Muscle layer of colon (tissue), 2 donors: Measurements from ENCODE around the gene TBC1D4.

Source experiments
- H3K27ac ChIP-seq: one replicate; pipeline ENCODE4 v1.7.0; 2013; ENCODE audit warnings: low read depth, mild to moderate bottlenecking, low read length, moderate library complexity
- H3K27me3 ChIP-seq, 2 donors: one replicate each; pipeline ENCODE4 v1.7.0; 2013; ENCODE audit warnings: low read length in 2 of 2, mild to moderate bottlenecking in 2 of 2; ENCODE audit not compliant: insufficient read depth in 2 of 2, control insufficient read depth in 1 of 2
- H3K36me3 ChIP-seq: one replicate; pipeline ENCODE4 v1.7.0; 2013; ENCODE audit warnings: mild to moderate bottlenecking, low read length; ENCODE audit not compliant: insufficient read depth
- H3K4me1 ChIP-seq: one replicate; pipeline ENCODE4 v1.7.0; 2013; ENCODE audit warnings: mild to moderate bottlenecking, low read length; ENCODE audit not compliant: insufficient read depth
- H3K4me3 ChIP-seq, 2 donors: one replicate each; pipeline ENCODE4 v1.7.0; 2013; ENCODE audit warnings: low read length in 2 of 2, low read depth in 1 of 2, mild to moderate bottlenecking in 1 of 2, moderate library complexity in 1 of 2
- H3K9ac ChIP-seq: one replicate; pipeline ENCODE4 v1.7.0; 2013; ENCODE audit warnings: low read length
- H3K9me3 ChIP-seq: one replicate; pipeline ENCODE4 v1.7.0; 2013; ENCODE audit warnings: mild to moderate bottlenecking, low read length
- donor health status: abdominal sarcoma.
- donor health status: Adenocarcinoma of cecum.

The TBC1D4 gene

DNA sequence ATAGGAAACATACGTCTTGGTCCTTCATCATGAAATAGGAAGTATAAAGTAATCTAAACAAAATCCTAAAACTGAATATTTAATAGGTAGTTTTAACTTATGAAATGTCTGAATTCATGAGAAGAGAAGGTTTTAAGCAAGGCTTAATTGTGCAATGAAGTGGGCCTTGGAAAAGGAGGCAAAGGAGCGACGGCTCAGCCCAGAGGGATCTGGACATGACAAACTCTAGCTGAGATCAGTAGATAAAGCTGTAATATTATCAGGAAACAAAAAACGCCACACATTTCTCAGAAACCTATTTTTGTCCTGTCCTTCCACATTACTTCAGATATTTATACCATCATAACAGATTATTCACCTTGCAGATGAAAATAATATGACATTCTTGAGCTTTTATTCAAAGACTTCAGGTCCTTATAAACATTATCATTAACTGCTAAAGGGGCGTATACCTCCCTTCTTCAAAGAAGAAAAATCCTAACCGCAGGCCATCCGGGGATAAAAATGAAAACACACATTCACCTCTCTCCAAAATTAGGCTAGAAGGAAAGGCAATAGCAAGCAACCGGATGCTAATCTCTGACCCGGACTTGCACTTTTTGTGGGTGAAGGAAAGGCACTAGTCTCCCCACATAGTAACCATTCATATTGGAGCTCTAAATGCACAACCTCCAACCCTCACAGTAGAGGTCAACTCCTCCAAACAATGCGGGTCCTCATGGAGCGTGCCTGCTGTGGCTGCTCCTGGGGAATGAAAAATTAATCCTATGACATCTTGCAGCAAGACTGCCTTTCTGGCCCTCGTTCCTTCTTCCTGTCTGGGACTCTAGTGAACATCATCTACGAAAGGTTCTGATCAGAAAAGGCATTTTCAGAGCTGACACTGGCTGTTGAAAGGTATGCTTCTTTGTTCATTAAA is 108.8 kb downstream of the TBC1D4 start:
- H3K36me3 ChIP-seq = no peaks in the 10 kb centered on the region
- no peaks in the 10 kb centered on the region for H3K9me3 ChIP-seq
- H3K9ac ChIP-seq = no peak overlapping the region
- no peak overlapping the region for H3K27ac ChIP-seq
- H3K27me3 ChIP-seq = no peaks in the 10 kb centered on the region
- peaks cover 4% of the 10 kb centered on the region for H3K4me1 ChIP-seq
- H3K4me3 ChIP-seq = no peak overlapping the region

DNA sequence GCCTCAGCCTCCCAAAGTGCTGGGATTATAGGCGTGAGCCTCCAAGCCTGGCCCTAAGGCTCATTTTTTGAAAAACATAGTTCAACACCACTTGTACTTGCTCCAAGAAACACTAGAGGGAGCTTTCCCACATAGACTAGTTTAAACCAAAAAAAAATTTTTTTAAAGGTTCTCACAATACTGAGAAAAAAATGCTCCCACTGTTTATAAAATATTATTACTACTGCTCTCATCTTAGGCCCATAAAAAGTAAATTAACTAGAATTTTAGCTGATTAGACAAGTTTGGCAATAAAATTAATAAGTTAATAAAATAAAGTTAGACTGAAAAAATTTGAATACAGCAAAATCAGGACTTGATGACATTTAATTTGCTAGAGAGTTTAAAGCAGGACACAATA is 109.5 kb downstream of the TBC1D4 start:
- no peaks in the 10 kb centered on the region for H3K36me3 ChIP-seq
- no peaks in the 10 kb centered on the region for H3K27me3 ChIP-seq
- no peaks in the 10 kb centered on the region for H3K9me3 ChIP-seq
- no peak overlapping the region for H3K27ac ChIP-seq
- H3K9ac ChIP-seq = no peak overlapping the region
- H3K4me3 ChIP-seq = no peak overlapping the region
- H3K4me1 ChIP-seq = peaks cover 10% of the 10 kb centered on the region

DNA sequence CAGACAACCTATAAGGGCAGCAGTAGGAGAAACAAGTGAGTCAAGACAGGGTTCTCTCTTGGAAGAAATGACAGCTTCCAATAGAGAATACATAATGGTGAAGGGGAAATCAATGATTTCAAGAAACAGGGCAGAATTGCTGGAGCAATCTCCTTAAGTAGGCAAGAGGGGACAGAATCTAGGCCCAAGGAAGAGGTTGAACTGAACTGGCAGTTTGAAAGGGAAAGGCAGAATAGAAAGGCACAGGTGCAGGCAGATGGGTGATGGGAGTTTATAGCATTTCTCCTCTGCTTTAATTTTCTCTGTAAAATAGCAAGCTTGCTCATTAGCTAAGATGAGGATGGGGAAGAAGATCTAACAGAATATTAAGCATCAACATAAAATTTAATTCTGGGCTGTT is 110.8 kb downstream of the TBC1D4 start:
- Histone ChIP-seq H3K36me3 (no peaks in the 10 kb centered on the region), H3K9me3 (no peaks in the 10 kb centered on the region), H3K4me3 (no peak overlapping the region), H3K27me3 (no peaks in the 10 kb centered on the region), H3K9ac (no peak overlapping the region), H3K4me1 (peaks cover 10% of the 10 kb centered on the region), H3K27ac (no peak overlapping the region)

DNA sequence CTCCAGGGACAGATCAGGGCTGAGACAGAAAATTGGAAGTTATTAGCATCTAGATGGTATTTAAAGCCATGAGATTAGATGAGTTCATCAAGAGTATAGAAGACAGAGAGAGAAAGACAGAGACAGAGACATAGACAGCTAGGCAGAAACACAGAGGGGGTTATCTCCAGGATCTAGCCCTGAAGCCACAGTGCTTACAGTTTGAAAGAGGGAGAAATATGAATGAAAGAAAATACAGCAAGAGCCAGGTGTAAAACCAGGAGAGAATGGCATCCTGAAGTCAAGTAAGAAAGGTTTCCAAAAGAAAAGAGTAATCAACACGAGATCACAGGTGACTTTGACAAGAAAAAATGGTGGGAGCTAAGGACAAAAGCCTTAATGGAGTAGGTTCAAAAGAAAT is 111.2 kb downstream of the TBC1D4 start:
- Histone ChIP-seq H3K4me3 (no peak overlapping the region), H3K9ac (no peak overlapping the region), H3K9me3 (no peaks in the 10 kb centered on the region), H3K27me3 (no peaks in the 10 kb centered on the region), H3K27ac (no peak overlapping the region), H3K36me3 (no peaks in the 10 kb centered on the region), H3K4me1 (peaks cover 10% of the 10 kb centered on the region)

DNA sequence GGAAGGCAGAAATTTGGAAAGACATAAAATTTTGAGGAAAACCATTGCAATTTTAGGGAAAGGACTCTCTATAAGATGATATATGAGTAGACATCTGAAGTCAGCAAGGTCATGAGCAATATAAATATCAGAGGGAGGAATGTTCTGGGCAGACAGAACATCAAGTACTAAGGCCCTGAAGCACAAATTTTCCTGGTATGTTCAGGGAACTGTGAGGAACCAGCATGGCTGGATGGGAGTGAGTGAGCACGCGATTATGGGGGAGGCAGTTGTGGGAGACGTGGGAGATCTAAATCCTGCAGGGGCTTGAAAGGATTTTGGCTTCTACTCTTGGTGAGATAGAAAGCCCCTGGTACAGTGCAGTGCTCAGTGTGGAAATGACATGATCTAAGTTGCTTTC is 112.0 kb downstream of the TBC1D4 start:
- Histone ChIP-seq H3K27ac (no peak overlapping the region), H3K9me3 (no peaks in the 10 kb centered on the region), H3K36me3 (no peaks in the 10 kb centered on the region), H3K9ac (no peak overlapping the region), H3K27me3 (no peaks in the 10 kb centered on the region), H3K4me1 (peaks cover 10% of the 10 kb centered on the region), H3K4me3 (no peak overlapping the region)

GRCh38 chr13:75368167-75368566 is 113.8 kb downstream of the TBC1D4 start:
- Histone ChIP-seq H3K4me3 (no peak overlapping the region), H3K9ac (no peak overlapping the region), H3K36me3 (no peaks in the 10 kb centered on the region), H3K9me3 (no peaks in the 10 kb centered on the region), H3K4me1 (peaks cover 10% of the 10 kb centered on the region), H3K27me3 (no peaks in the 10 kb centered on the region), H3K27ac (no peak overlapping the region)

DNA sequence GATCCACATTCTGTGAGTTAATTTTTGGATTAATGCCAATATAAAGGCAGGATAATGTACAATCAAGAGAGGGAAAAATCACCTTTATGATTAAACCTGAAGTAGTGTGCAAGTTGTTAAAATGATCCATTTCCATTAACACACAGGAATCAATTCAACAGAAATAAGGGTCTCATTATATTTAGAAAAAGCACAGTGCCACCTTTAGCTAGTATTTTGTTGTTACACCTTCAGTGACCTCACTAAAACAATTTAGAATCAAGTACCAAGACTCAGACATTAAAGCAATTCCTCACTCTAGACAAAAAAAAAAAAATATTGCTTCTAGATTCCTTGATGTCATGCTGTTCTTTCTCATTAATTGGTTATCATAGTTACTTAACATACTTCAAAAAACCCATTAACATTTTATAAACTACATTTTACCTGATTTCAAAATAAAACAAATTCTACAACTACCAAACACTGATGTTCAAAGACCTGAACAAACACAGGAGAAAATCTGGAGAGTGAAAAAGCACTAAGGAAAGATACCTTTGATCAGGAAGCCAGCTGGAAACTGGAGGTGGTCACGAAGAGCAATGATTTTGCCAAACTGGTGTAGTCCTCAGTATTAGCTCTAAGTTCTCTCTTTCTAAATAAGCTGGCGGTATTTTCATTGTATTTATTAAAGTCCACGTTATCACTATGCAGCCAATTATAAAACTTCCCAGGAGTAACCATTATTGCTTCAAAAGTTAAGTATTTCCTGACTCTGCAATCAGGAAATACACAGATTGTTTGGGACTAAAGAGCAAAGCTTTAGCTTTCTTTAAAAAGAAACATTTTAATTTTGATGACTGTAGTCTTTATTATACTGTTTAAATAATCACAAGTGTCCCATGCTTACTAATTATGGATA is 115.3 kb downstream of the TBC1D4 start:
- H3K4me3 ChIP-seq = no peak overlapping the region

GRCh38 chr13:75365724-75366173 is 116.2 kb downstream of the TBC1D4 start:
- no peak overlapping the region for H3K9ac ChIP-seq
- no peaks in the 10 kb centered on the region for H3K27me3 ChIP-seq
- H3K27ac ChIP-seq = no peak overlapping the region

More for the DNA sequence above, 115.3 kb downstream of the TBC1D4 start:
- Histone ChIP-seq H3K27me3 (no peaks in the 10 kb centered on the region), H3K4me1 (peaks cover 10% of the 10 kb centered on the region), H3K36me3 (no peaks in the 10 kb centered on the region), H3K9me3 (no peaks in the 10 kb centered on the region), H3K9ac (no peak overlapping the region), H3K27ac (no peak overlapping the region)

DNA sequence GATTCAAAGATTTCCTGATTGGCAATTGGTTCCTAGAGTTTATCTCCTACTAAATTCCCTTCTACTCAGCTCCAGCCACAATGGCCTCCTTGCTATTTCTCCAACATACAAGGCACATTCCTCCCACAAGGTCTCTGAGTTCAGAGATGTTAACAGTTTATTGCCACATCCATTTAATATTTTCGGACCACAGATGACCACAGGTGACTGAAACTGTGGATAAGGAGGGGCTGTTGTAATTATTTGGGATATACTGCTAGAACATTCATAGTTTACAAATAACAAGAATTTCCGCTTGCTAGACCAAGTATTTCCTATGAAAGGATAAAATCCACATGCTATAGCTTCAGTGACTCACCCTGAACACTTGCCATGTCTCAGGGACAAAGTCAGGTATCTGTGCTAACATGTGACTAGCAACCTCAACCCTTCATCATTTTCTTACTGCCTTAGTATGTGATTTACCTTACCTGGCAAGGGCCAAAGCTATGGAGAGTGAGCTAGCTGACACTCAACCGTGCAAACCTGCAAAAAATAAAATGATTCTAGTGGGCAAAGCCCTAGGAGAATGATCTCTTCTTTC is 117.7 kb downstream of the TBC1D4 start:
- Histone ChIP-seq H3K9me3 (no peaks in the 10 kb centered on the region), H3K27me3 (no peaks in the 10 kb centered on the region), H3K4me1 (peaks cover 10% of the 10 kb centered on the region), H3K4me3 (no peak overlapping the region), H3K27ac (no peak overlapping the region), H3K9ac (no peak overlapping the region), H3K36me3 (no peaks in the 10 kb centered on the region)

More at GRCh38 chr13:75365724-75366173, 116.2 kb downstream of the TBC1D4 start:
- Histone ChIP-seq H3K36me3 (no peaks in the 10 kb centered on the region), H3K9me3 (no peaks in the 10 kb centered on the region), H3K4me1 (peaks cover 10% of the 10 kb centered on the region), H3K4me3 (no peak overlapping the region)

- Histone ChIP-seq H3K4me1 (peaks cover 8% of the 10 kb centered on the region), H3K27ac (no peak overlapping the region), H3K9me3 (no peaks in the 10 kb centered on the region), H3K36me3 (no peaks in the 10 kb centered on the region), H3K4me3 (no peak overlapping the region), H3K9ac (no peak overlapping the region), H3K27me3 (no peaks in the 10 kb centered on the region)
Measured at GRCh38 chr13:75363371-75363770, 118.6 kb downstream of the TBC1D4 start.

DNA sequence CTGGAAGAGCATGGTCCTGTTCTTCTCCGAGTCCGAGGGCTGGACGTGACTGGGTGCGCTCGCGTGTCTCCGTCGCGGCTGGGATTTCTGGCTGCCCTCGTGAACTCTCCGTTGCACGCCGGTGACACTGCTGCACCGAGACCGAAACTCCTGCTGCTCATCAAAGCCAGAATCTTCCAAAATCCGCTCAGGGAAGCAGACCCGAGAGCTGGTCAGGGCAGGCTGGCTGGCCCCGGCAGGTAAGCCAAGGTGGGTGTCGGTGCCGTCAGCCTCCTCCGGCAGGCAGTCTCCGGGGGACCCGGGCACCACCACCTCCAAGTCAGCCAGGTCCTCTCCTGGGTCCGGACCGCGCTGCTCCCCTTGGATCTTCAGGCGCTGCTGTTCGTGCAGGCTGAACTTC is 119.9 kb downstream of the TBC1D4 start:
- no peak overlapping the region for H3K4me3 ChIP-seq
- no peaks in the 10 kb centered on the region for H3K9me3 ChIP-seq
- H3K27me3 ChIP-seq = no peaks in the 10 kb centered on the region
- no peak overlapping the region for H3K27ac ChIP-seq
- H3K4me1 ChIP-seq = no peaks in the 10 kb centered on the region
- H3K9ac ChIP-seq = no peak overlapping the region
- no peaks in the 10 kb centered on the region for H3K36me3 ChIP-seq
